ENCODE measurements around the gene KCNT2.
"Not testable (repeated sequence)": the region's sequence is repeated elsewhere in the genome, so short reads cannot be mapped to it uniquely, and the experiment has no call there.

KCNT2 gene

GRCh38 chr1:196305216-196305615, 303.0 kb downstream of the KCNT2 start:
- DNase-seq, result no peak

- DNase-seq, result no peak
Measured at GRCh38 chr1:196302981-196303380, 305.3 kb downstream of the KCNT2 start.

GRCh38 chr1:196302420-196302819, 305.8 kb downstream of the KCNT2 start:
- no peak for DNase-seq

GRCh38 chr1:196295766-196296165, 312.5 kb downstream of the KCNT2 start:
- DNase-seq, result no peak

DNA sequence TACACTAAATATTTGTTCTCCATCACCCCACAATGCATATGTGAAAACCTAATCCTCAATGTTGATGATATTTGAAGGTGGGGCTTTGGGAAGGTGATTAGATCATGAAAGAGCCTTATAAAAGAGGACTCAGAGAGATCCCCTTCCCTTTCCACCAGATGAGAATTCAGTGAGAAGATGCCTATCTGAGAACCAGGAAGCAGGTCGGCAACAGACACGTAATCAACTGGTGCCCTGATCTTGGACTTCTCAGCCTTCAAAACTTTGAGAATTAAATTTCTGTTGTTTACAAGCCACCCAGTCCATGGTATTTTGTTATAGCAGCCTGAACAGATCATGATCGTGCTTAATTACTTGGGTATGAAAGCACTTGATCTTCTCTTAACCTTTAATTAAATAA, 329.4 kb downstream of the KCNT2 start:
- DNase-seq, result no peak

DNA sequence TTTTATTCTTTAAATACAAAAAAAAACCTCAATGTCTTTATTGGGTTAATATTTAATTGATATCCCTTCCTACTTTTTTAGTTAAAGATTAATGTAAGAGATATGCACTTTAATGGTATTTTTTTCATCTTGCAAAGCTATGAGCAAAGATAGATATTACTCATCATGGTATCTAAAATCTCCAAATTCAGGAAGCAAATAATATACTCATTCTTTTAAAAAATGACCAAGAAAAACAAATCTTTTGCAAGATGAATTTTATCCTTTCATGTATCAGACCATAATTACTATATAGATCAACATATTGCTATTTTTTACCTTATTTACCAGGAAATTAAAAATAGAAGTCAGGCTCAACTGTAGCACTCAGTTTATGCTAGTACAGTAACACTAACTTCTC, 330.4 kb downstream of the KCNT2 start:
- no peak for DNase-seq

DNA sequence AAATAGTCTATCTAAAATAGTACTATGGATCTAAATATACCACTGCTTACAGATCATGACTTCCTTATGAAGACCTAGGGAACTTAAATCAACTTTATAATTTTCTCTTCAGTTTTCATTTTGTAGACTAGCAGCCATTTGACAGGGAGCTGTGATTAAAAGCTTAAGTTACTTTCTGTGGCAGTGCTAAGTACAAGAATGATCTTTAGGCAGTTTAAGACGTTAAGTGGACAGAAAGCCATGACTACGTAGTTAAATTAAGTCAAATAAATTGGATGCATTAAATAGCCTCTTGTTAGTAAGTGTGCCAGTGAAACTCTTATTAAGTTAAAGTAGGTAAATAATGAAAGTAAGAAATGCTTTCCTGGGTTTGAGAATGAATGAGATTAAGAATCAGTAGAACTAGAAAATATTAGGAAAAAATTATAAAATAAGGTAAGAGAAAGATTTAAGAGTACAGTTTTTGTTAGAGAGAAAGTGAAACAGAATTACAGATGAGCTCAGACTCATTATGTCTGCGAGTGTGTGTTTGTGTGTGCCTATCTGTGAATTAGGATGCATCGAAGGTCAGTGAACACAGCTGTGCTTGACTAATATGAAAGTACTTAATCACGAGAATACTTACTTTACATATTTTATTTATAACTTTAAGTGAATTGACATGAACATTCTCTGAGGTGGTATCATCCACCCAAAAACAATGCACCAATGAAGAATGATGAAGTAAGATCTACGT, 336.9 kb downstream of the KCNT2 start:
- no peak for DNase-seq

GRCh38 chr1:196263086-196263485, 345.2 kb downstream of the KCNT2 start:
- not testable (repeated sequence) for DNase-seq

DNA sequence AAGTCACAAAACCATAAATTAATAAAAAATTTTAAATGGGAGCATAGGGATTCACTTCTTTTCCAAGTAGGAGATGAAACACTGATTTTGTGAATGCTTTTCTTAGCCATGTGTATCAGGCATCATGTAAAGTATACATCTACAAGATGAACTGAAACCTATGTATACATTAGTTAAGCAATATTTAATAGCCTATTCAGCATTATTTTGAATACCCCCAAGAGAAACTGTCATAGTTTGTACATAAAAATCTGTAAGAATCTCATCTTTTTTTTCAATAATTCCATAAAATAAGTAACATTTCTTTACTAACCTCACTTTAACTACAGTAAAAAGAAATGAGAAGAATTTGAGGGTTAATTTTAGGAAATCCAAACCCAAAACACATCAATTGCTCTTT, 348.0 kb downstream of the KCNT2 start:
- DNase-seq, result no peak

DNA sequence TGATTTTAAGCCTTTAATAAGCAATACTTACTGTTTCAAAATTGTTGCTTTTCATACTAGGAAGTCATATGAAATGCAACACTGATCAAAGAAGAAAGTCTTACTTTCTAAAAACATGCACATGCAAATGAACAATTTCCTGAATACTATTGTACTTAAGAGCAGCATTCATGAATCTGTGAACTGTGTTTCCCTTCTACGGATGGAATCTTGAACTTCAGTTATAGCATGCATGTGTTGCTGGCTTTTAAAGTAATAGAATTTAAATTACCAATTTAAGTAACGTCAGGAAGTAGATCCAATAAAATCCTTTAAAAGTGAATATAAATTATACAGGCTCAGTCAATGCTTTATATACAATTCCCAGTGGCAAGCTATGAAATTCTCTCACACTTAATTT, 348.9 kb downstream of the KCNT2 start:
- no peak for DNase-seq

- no peak for DNase-seq
Measured at GRCh38 chr1:196255762-196256161, 352.5 kb downstream of the KCNT2 start.

DNA sequence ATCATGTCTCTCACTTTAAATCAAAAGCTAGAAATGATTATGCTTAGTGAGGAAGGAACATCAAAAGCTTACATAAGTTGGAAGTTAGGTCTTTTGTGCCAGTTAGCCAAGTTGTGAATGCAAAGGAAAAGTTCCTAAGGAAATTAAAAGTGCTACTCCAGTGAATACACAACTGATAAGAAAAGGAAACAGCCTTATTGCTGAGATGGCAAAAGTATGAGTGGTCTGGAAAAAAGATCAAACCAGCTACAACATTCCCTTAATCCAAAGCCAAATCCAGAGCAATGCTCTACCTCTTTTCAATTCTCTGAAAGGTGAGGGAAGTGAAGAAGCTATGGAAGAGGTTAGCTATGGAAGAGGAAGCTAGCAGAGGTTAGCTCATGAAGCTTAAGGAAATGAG, 378.7 kb downstream of the KCNT2 start:
- no peak for DNase-seq

- no peak for DNase-seq
Measured at GRCh38 chr1:196214866-196215265, 393.4 kb downstream of the KCNT2 start.

GRCh38 chr1:196209983-196210382, 398.3 kb downstream of the KCNT2 start:
- no peak for DNase-seq

DNA sequence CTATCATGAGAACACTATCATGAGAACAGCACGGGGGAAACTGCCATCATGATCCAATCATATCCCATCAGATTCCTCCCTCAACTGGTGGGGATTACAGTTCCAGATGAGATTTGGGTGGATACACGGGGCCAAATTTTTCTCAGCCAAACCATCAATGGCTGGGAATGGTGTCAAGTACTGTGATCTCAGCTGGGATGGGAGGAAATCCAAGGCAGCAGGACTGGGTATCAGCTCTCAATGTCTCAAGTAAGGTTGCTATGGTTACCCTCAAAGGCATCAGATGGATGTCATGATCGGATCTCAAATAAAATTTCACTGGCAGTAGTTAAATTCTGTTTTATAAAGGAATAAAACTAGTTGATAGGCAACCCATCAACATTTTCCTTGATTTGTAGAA, 399.0 kb downstream of the KCNT2 start:
- no peak for DNase-seq

- DNase-seq, result no peak
Measured at GRCh38 chr1:196207612-196208217, 400.5 kb downstream of the KCNT2 start.

DNA sequence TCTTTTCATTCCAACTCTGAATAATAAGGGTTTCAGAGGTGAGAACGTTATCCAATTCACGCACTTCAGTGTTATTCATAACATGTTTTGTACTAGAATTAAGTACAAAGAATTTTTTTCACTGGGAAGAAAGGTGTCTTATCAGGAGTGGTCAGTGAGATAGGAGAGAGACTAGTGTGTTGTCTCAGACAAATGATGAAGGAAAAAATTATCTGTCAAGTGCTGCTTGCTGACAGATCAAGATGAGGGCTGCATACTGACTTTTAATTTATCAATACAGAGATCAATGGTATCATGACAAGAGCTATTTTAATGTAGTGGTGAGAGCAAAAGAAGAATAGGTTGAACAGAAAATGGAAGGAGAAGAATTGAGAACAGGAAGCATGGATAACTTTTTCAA, 402.4 kb downstream of the KCNT2 start:
- no peak for DNase-seq

- DNase-seq, result no peak
Measured at GRCh38 chr1:196196486-196196885, 411.8 kb downstream of the KCNT2 start.

DNA sequence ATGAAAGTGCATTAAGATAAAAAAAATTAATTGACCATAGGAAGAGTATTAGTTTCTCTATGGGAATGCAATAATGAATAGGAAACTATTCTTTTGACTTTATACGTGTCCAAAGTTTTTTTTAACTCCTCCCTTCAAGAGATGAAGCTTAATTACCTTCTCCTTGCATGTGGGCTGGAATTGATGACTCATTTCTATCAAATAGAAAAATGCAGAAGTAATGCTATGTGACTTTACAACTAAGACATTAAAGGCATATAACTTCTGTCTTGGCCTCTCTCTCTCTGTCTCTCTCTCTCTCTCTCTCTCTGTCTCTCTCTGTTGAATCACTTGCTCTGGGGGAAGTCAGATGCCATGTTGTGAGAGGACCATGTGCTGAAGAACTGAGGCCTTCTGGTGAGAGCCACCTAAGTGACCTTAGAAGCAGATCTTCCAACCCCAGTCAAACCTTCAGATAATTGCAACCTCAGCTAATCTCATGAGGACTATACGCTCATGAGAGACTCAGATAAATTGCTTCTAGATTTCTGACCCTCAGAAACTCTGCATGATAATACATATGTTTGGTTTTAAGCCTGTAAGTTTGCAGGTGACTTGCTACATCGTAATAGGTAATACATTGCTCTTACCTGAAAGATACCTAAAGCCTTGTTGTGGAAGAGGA, 414.2 kb downstream of the KCNT2 start:
- DNase-seq, result no peak

GRCh38 chr1:196183941-196184340, 424.3 kb downstream of the KCNT2 start:
- no peak for DNase-seq

DNA sequence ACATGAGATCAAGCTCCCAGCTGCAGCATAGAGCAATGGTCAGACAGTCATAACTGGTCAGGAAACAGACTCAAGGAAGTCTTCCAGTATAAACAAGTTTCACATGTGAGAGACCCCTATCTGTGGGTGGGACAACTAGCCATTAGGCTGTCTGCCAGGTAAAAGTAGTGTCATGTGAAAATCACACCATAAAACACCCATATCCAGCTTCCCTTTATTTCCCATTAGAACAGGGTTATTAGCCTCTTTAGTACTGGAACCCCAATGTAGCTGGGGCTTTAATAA, 426.7 kb downstream of the KCNT2 start:
- no peak for DNase-seq

- DNase-seq, result no peak
Measured at GRCh38 chr1:196180847-196181593, 427.2 kb downstream of the KCNT2 start.

DNA sequence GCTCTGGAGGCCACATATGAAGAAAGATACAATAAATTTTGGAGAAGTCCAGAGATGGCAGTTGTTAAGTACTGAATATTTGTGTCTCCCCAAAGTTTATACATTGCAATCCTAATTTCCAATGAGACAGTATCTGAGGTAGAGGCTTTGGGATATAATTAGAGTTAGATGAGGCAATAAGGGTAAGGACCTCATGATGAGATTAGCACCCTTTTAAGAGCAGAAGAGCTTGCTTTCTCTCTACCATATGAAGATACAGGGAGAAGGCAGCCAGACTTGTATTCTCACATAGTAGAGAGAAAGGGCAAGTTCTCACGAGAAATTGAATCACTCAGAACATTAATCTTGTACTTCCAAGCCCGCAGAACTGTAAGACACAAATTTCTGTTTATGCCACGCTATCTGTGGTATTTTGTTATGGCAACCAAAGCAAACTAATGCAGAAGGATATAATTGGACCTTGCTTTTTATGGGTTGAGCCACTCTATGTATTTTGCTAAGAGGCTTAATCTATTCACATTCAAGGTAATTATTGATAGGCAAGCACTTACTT, 430.1 kb downstream of the KCNT2 start:
- DNase-seq, result no peak
